Measurements from ENCODE around the gene SOX30.

- TF ChIP-seq, protein P1, sequence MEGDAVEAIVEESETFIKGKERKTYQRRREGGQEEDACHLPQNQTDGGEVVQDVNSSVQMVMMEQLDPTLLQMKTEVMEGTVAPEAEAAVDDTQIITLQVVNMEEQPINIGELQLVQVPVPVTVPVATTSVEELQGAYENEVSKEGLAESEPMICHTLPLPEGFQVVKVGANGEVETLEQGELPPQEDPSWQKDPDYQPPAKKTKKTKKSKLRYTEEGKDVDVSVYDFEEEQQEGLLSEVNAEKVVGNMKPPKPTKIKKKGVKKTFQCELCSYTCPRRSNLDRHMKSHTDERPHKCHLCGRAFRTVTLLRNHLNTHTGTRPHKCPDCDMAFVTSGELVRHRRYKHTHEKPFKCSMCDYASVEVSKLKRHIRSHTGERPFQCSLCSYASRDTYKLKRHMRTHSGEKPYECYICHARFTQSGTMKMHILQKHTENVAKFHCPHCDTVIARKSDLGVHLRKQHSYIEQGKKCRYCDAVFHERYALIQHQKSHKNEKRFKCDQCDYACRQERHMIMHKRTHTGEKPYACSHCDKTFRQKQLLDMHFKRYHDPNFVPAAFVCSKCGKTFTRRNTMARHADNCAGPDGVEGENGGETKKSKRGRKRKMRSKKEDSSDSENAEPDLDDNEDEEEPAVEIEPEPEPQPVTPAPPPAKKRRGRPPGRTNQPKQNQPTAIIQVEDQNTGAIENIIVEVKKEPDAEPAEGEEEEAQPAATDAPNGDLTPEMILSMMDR (IDR thresholded peaks at IDR 0.05; ENCODE audit: low read length), result no peak
- TF ChIP-seq EZH2phosphoT487 (IDR thresholded peaks at IDR 0.05; ENCODE audit: low read length) (no peak), EZH2 (optimal IDR thresholded peaks at IDR 0.05; ENCODE audit: low read depth, low read length) (no peak)
Observed at GRCh38 chr5:157682257-157682656, 30.0 kb upstream of the SOX30 start.
